HepG2 (cell line): ENCODE data around the gene ANKRD10. TPM values are rescaled to one million over a fixed set of nuclear protein-coding genes. Genes with fewer than 3 reads are reported as not detected.

ENCODE experiments used
- DPF2 ChIP-seq: sonication (generic); formaldehyde crosslinking; IDR thresholded peaks from 2 replicates; pipeline ENCODE4 v1.4.0; 2020; ENCODE audit warnings: mild to moderate bottlenecking, low read depth, missing genetic modification reagents, borderline replicate concordance
- DR1 ChIP-seq: sonication (generic); formaldehyde crosslinking; IDR thresholded peaks from 2 replicates; pipeline ENCODE4 v1.8.0; 2021; ENCODE audit warnings: mild to moderate bottlenecking, missing genetic modification reagents, inconsistent platforms
- IRX3 ChIP-seq: sonication (generic); formaldehyde crosslinking; IDR thresholded peaks from 2 replicates; pipeline ENCODE4 v1.8.1; 2023; ENCODE audit warnings: mild to moderate bottlenecking, low read depth, missing genetic modification reagents, borderline replicate concordance
- KLF15 ChIP-seq: sonication (generic); formaldehyde crosslinking; IDR thresholded peaks from 2 replicates; pipeline ENCODE4 v1.8.1; 2023; ENCODE audit warnings: borderline replicate concordance, mild to moderate bottlenecking, inconsistent platforms, missing genetic modification reagents, mixed read lengths
- SCMH1 ChIP-seq: sonication (generic); formaldehyde crosslinking; IDR thresholded peaks from 2 replicates; pipeline ENCODE4 v1.9.0; 2021; ENCODE audit warnings: missing genetic modification reagents, mild to moderate bottlenecking, borderline replicate concordance
- YEATS4 ChIP-seq: sonication (generic); formaldehyde crosslinking; IDR thresholded peaks from 2 replicates; pipeline ENCODE4 v1.4.0; 2020; ENCODE audit warnings: missing genetic modification reagents, borderline replicate concordance
- ZBTB3 ChIP-seq: sonication (generic); formaldehyde crosslinking; IDR thresholded peaks from 2 replicates; pipeline ENCODE4 v1.4.0; 2020; ENCODE audit warnings: low read depth, mild to moderate bottlenecking, moderate library complexity, missing genetic modification reagents, borderline replicate concordance
- ZIK1 ChIP-seq: sonication (generic); formaldehyde crosslinking; IDR thresholded peaks from 2 replicates; pipeline ENCODE4 v1.5.0; 2020; ENCODE audit warnings: mild to moderate bottlenecking, low read depth, missing genetic modification reagents, borderline replicate concordance
- ZNF549 ChIP-seq: sonication (generic); formaldehyde crosslinking; IDR thresholded peaks from 2 replicates; pipeline ENCODE4 v1.5.0; 2020; ENCODE audit warnings: missing genetic modification reagents
- ZNF703 ChIP-seq: sonication (generic); formaldehyde crosslinking; IDR thresholded peaks from 2 replicates; pipeline ENCODE4 v1.5.1; 2020; ENCODE audit warnings: missing genetic modification reagents, mild to moderate bottlenecking, moderate library complexity, borderline replicate concordance
- polyA plus RNA-seq, 8 experiments: library from polyadenylated mRNA; depleted of rRNA in 3 of 8; stranded (reverse) in 7 of 8; unstranded in 1 of 8; fragments of >200 nt; fragmentation: Illumina TruSeq in 4 of 8; extraction: Trizol in 4 of 8; gene quantifications; 2 replicates each; pipeline versions ENCODE4 v1.2.1 to v1.2.3, GENCODE V29; 2011 to 2016; ENCODE audit warnings: low read depth in 4 of 8, missing spikeins in 1 of 8, mixed read lengths in 1 of 8; ENCODE audit not compliant: insufficient read depth in 1 of 8
- total RNA-seq, 5 experiments: library from RNA; depleted of rRNA; stranded (reverse); fragments of >200 nt; fragmentation: Illumina TruSeq; extraction: Trizol; gene quantifications; 2 replicates each; pipeline ENCODE4 v1.2.3, GENCODE V29; 2016; ENCODE audit warnings: low read depth in 1 of 5
- TF ChIP-seq, protein P1 (sequence below): sonication (generic); formaldehyde crosslinking; IDR thresholded peaks from 2 replicates; pipeline ENCODE4 v1.5.0; 2020; ENCODE audit warnings: missing genetic modification reagents
- TF ChIP-seq, protein P2 (sequence below): sonication (generic); formaldehyde crosslinking; IDR thresholded peaks from 2 replicates; pipeline ENCODE4 v1.4.0; 2020; ENCODE audit warnings: missing genetic modification reagents
- TF ChIP-seq, protein P3 (sequence below): sonication (generic); formaldehyde crosslinking; IDR thresholded peaks from 2 replicates; pipeline ENCODE4 v1.4.0; 2020; ENCODE audit warnings: mild to moderate bottlenecking, missing genetic modification reagents
- TF ChIP-seq, protein P4 (sequence below), 2 experiments: fragments of 450-650 bp in 1 of 2; sonication (generic) in 1 of 2; formaldehyde crosslinking in 1 of 2; IDR thresholded peaks; 2 replicates each; pipeline versions ENCODE4 v1.6.1 to v1.8.0; 2016 to 2022; ENCODE audit warnings: antibody characterized with exemption in 1 of 2, mild to moderate bottlenecking in 1 of 2, missing genetic modification reagents in 1 of 2

The ANKRD10 gene
- total and polyA plus RNA-seq, 2 of the 13 experiments (the other 11 are each of a cell fraction or from before 2014, with no cell fraction given), result 108 to 115 TPM

DNA sequence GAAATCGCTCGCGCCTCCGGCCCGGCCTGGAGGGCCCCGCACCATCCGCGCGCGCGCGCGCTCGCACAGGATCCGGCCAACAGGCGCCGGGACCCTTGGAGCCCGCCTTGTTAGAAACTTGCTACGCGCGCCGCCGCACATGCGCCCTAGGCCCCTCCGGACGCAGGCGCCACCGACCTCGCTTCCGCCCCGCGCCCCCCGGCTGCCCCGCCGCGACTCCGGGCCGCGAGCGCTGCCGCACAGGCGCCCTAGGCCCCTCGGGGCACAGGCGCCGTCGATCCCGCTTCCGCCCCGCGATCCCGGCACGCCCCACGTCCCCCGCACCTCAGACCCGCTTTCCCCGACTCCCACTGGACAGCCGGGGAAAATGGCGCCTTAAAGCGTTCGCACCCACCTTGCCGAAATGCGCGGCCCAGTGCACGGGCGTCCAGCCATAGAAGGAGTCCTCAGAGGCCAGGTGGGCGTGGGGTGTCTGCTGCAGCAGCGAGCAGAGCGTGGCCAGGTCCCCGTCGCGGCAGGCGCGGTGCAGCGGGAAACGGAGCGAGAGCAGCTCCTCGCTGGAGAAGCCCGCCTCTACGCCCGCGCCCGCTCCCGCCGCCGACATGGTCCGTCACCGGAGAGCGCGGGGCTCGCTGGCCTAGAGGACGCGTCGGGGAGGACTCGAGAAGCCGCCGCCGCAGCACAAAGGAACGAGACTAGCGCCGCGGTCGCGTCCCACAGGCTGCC lies 375 bp downstream of the ANKRD10 start (continued):
- TF ChIP-seq, protein P1, sequence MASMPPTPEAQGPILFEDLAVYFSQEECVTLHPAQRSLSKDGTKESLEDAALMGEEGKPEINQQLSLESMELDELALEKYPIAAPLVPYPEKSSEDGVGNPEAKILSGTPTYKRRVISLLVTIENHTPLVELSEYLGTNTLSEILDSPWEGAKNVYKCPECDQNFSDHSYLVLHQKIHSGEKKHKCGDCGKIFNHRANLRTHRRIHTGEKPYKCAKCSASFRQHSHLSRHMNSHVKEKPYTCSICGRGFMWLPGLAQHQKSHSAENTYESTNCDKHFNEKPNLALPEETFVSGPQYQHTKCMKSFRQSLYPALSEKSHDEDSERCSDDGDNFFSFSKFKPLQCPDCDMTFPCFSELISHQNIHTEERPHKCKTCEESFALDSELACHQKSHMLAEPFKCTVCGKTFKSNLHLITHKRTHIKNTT (CRISPR knock-in tag), result no peak
- TF ChIP-seq DPF2, result no peak
- TF ChIP-seq SCMH1, result no peak
- TF ChIP-seq ZNF549 (CRISPR knock-in tag), result no peak; the same call in 1 of the 2 replicates
- no peak for TF ChIP-seq ZIK1 (CRISPR knock-in tag)
- TF ChIP-seq, protein P2, sequence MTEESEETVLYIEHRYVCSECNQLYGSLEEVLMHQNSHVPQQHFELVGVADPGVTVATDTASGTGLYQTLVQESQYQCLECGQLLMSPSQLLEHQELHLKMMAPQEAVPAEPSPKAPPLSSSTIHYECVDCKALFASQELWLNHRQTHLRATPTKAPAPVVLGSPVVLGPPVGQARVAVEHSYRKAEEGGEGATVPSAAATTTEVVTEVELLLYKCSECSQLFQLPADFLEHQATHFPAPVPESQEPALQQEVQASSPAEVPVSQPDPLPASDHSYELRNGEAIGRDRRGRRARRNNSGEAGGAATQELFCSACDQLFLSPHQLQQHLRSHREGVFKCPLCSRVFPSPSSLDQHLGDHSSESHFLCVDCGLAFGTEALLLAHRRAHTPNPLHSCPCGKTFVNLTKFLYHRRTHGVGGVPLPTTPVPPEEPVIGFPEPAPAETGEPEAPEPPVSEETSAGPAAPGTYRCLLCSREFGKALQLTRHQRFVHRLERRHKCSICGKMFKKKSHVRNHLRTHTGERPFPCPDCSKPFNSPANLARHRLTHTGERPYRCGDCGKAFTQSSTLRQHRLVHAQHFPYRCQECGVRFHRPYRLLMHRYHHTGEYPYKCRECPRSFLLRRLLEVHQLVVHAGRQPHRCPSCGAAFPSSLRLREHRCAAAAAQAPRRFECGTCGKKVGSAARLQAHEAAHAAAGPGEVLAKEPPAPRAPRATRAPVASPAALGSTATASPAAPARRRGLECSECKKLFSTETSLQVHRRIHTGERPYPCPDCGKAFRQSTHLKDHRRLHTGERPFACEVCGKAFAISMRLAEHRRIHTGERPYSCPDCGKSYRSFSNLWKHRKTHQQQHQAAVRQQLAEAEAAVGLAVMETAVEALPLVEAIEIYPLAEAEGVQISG (CRISPR knock-in tag), result peak; percentile 70
- TF ChIP-seq YEATS4 (CRISPR knock-in tag), result peak; percentile 82
- peak; percentile 54; the same call in 1 of the 2 replicates for TF ChIP-seq KLF15
- TF ChIP-seq IRX3 (CRISPR knock-in tag), result peak; percentile 59; the same call in 1 of the 2 replicates
- no peak for TF ChIP-seq ZBTB3 (CRISPR knock-in tag)
- no peak for TF ChIP-seq DR1
- TF ChIP-seq ZNF703 (CRISPR knock-in tag), result no peak
- TF ChIP-seq, protein P3, sequence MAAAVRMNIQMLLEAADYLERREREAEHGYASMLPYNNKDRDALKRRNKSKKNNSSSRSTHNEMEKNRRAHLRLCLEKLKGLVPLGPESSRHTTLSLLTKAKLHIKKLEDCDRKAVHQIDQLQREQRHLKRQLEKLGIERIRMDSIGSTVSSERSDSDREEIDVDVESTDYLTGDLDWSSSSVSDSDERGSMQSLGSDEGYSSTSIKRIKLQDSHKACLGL (CRISPR knock-in tag), result peak; percentile 42
- TF ChIP-seq, protein P4, sequence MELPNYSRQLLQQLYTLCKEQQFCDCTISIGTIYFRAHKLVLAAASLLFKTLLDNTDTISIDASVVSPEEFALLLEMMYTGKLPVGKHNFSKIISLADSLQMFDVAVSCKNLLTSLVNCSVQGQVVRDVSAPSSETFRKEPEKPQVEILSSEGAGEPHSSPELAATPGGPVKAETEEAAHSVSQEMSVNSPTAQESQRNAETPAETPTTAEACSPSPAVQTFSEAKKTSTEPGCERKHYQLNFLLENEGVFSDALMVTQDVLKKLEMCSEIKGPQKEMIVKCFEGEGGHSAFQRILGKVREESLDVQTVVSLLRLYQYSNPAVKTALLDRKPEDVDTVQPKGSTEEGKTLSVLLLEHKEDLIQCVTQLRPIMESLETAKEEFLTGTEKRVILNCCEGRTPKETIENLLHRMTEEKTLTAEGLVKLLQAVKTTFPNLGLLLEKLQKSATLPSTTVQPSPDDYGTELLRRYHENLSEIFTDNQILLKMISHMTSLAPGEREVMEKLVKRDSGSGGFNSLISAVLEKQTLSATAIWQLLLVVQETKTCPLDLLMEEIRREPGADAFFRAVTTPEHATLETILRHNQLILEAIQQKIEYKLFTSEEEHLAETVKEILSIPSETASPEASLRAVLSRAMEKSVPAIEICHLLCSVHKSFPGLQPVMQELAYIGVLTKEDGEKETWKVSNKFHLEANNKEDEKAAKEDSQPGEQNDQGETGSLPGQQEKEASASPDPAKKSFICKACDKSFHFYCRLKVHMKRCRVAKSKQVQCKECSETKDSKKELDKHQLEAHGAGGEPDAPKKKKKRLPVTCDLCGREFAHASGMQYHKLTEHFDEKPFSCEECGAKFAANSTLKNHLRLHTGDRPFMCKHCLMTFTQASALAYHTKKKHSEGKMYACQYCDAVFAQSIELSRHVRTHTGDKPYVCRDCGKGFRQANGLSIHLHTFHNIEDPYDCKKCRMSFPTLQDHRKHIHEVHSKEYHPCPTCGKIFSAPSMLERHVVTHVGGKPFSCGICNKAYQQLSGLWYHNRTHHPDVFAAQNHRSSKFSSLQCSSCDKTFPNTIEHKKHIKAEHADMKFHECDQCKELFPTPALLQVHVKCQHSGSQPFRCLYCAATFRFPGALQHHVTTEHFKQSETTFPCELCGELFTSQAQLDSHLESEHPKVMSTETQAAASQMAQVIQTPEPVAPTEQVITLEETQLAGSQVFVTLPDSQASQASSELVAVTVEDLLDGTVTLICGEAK (IDR thresholded peaks at IDR 0.05), result no peak
- TF ChIP-seq, protein P4 (CRISPR knock-in tag; IDR thresholded peaks at IDR 0.05), result no peak
